ENCODE measurements around the gene DNAJC3.

- no peak for TF ChIP-seq TAF1 (IDR thresholded peaks at IDR 0.05; ENCODE audit: borderline replicate concordance, insufficient read depth, low read length)
- no peak for TF ChIP-seq POLR2AphosphoS5 (IDR thresholded peaks at IDR 0.05; ENCODE audit: low read depth, low read length)
Observed at GRCh38 chr13:95641291-95642027, 35.5 kb upstream of the DNAJC3 start.
